Measurements from ENCODE around the gene PMEPA1. TPM values are rescaled to one million over a fixed set of nuclear protein-coding genes. Genes with fewer than 3 reads are reported as not detected.

The PMEPA1 gene
- total RNA-seq, 3 donors from 2014 or later (not counting 1 experiment from before 2014, with no cell fraction given), result 1.2 to 5.9 (median 2.4) TPM

- no peak for ATAC-seq
- H3K27me3 Mint-ChIP-seq (ENCODE audit: low read depth in 2 of 2), result peaks cover 9 to 18% of the 10 kb centered on the region in 2 donors
- H3K4me1 Mint-ChIP-seq, result no peaks in the 10 kb centered on the region
- intact Hi-C loops (cut with micrococcal nuclease), result no loop called here
- no peak for DNase-seq
- Histone ChIP-seq H3K27me3 (ENCODE audit: control insufficient read depth, insufficient read depth, low read length) (no peaks in the 10 kb centered on the region), H3K36me3 (ENCODE audit: control insufficient read depth, insufficient read depth, low read length) (no peaks in the 10 kb centered on the region), H3K4me1 (ENCODE audit: control insufficient read depth, insufficient read depth, low read length) (peaks cover 5% of the 10 kb centered on the region), H3K4me3 (ENCODE audit: low read length) (no peak overlapping the region), H3K27ac (ENCODE audit: low read length) (no peak overlapping the region), H3K9me3 (ENCODE audit: control insufficient read depth, insufficient read depth, low read length) (no peaks in the 10 kb centered on the region)
- WGBS (ENCODE audit: insufficient coverage), result 32% methylated on average over 12 of the region's 12 CpGs
- H3K27ac Mint-ChIP-seq, result no peak overlapping the region
- no peak for TF ChIP-seq CTCF (IDR thresholded peaks at IDR 0.05)
- no peak overlapping the region for H3K4me3 Mint-ChIP-seq
- no peaks in the 10 kb centered on the region for H3K36me3 Mint-ChIP-seq
- no peaks in the 10 kb centered on the region for H3K9me3 Mint-ChIP-seq
Observed at GRCh38 chr20:57691699-57692098, 18.1 kb downstream of the PMEPA1 start.

- DNase-seq (no peak), ATAC-seq (no peak)
- Histone ChIP-seq H3K4me1 (ENCODE audit: control insufficient read depth, insufficient read depth, low read length) (peaks cover 5% of the 10 kb centered on the region), H3K27me3 (ENCODE audit: control insufficient read depth, insufficient read depth, low read length) (no peaks in the 10 kb centered on the region), H3K36me3 (ENCODE audit: control insufficient read depth, insufficient read depth, low read length) (no peaks in the 10 kb centered on the region), H3K9me3 (ENCODE audit: control insufficient read depth, insufficient read depth, low read length) (no peaks in the 10 kb centered on the region), H3K4me3 (ENCODE audit: low read length) (no peak overlapping the region), H3K27ac (ENCODE audit: low read length) (no peak overlapping the region)
- WGBS (ENCODE audit: insufficient coverage), result 93% methylated on average over 15 of the region's 15 CpGs
- H3K4me3 Mint-ChIP-seq, result no peak overlapping the region
- H3K36me3 Mint-ChIP-seq, result no peaks in the 10 kb centered on the region
- no peak overlapping the region for H3K27ac Mint-ChIP-seq
- intact Hi-C loops (cut with micrococcal nuclease), result no loop called here
- no peaks in the 10 kb centered on the region for H3K4me1 Mint-ChIP-seq
- no peaks in the 10 kb centered on the region for H3K9me3 Mint-ChIP-seq
- TF ChIP-seq CTCF (IDR thresholded peaks at IDR 0.05), result no peak
- peaks cover 9 to 13% of the 10 kb centered on the region in 2 donors for H3K27me3 Mint-ChIP-seq (ENCODE audit: low read depth in 2 of 2)
Observed at GRCh38 chr20:57690525-57690924, 19.3 kb downstream of the PMEPA1 start.

GRCh38 chr20:57689745-57690481 is 19.9 kb downstream of the PMEPA1 start:
- ATAC-seq, result no peak
- TF ChIP-seq CTCF (IDR thresholded peaks at IDR 0.05), result no peak

GRCh38 chr20:57688864-57689263 is 21.0 kb downstream of the PMEPA1 start:
- H3K27ac Mint-ChIP-seq, result no peak overlapping the region
- WGBS (ENCODE audit: insufficient coverage), result 93% methylated on average over 16 of the region's 16 CpGs

More at GRCh38 chr20:57689745-57690481, 19.9 kb downstream of the PMEPA1 start:
- no peak overlapping the region for H3K27ac Mint-ChIP-seq
- Histone ChIP-seq H3K9me3 (ENCODE audit: control insufficient read depth, insufficient read depth, low read length) (no peaks in the 10 kb centered on the region), H3K4me3 (ENCODE audit: low read length) (no peak overlapping the region), H3K36me3 (ENCODE audit: control insufficient read depth, insufficient read depth, low read length) (no peaks in the 10 kb centered on the region), H3K27me3 (ENCODE audit: control insufficient read depth, insufficient read depth, low read length) (no peaks in the 10 kb centered on the region), H3K27ac (ENCODE audit: low read length) (no peak overlapping the region), H3K4me1 (ENCODE audit: control insufficient read depth, insufficient read depth, low read length) (peaks cover 5% of the 10 kb centered on the region)
- H3K4me3 Mint-ChIP-seq, result no peak overlapping the region
- 88% methylated on average over 23 of the region's 23 CpGs for WGBS (ENCODE audit: insufficient coverage)
- no peak for DNase-seq
- intact Hi-C loops (cut with micrococcal nuclease), result no loop called here
- H3K36me3 Mint-ChIP-seq, result no peaks in the 10 kb centered on the region
- H3K9me3 Mint-ChIP-seq, result no peaks in the 10 kb centered on the region
- no peaks in the 10 kb centered on the region for H3K4me1 Mint-ChIP-seq
- H3K27me3 Mint-ChIP-seq (ENCODE audit: low read depth in 2 of 2), result peaks cover 9 to 13% of the 10 kb centered on the region in 2 donors

More at GRCh38 chr20:57688864-57689263, 21.0 kb downstream of the PMEPA1 start:
- peaks cover 5% of the 10 kb centered on the region for H3K4me1 ChIP-seq (ENCODE audit: control insufficient read depth, insufficient read depth, low read length)
- H3K4me1 Mint-ChIP-seq, result no peaks in the 10 kb centered on the region
- ATAC-seq (no peak), DNase-seq (no peak)
- no peak overlapping the region for H3K4me3 Mint-ChIP-seq
- intact Hi-C loops (cut with micrococcal nuclease), result no loop called here
- no peak overlapping the region for H3K4me3 ChIP-seq (ENCODE audit: low read length)
- no peaks in the 10 kb centered on the region for H3K9me3 Mint-ChIP-seq
- H3K27me3 ChIP-seq (ENCODE audit: control insufficient read depth, insufficient read depth, low read length), result no peaks in the 10 kb centered on the region
- H3K27me3 Mint-ChIP-seq (ENCODE audit: low read depth in 2 of 2), result peaks cover 9 to 13% of the 10 kb centered on the region in 2 donors
- no peak for TF ChIP-seq CTCF (IDR thresholded peaks at IDR 0.05)
- no peaks in the 10 kb centered on the region for H3K9me3 ChIP-seq (ENCODE audit: control insufficient read depth, insufficient read depth, low read length)
- no peaks in the 10 kb centered on the region for H3K36me3 ChIP-seq (ENCODE audit: control insufficient read depth, insufficient read depth, low read length)
- H3K36me3 Mint-ChIP-seq, result no peaks in the 10 kb centered on the region
- H3K27ac ChIP-seq (ENCODE audit: low read length), result no peak overlapping the region

Data from natural killer cell (primary cell).